Measurements from ENCODE around the gene RNF224. TPM values are rescaled to one million over a fixed set of nuclear protein-coding genes. Genes with fewer than 3 reads are reported as not detected.

RNF224 gene
- total RNA-seq, 4 donors from 2014 or later: 0.34 to 2.0 (median 1.1) TPM

GRCh38 chr9:137200311-137201204 lies 26.7 kb upstream of the RNF224 start, which contains the start of gene TPRN:
TSS of gene TPRN (minus strand) at chr9:137200741. CDS start at chr9:137200711, 30 bp downstream.
- Histone ChIP-seq H3K27ac (peak within 1 kb of the TSS; percentile 69), H3K36me3 (no peaks in the 10 kb centered on the region), H3K4me3 (peak within 1 kb of the TSS; percentile 59), H3K4me1 (peaks cover 72% of the 10 kb centered on the region), H3K27me3 (no peaks in the 10 kb centered on the region), H3K9me3 (no peaks in the 10 kb centered on the region)
- TF ChIP-seq POLR2A (IDR thresholded peaks at IDR 0.05) (peak; percentile 66 to 75), POLR2AphosphoS5 (IDR thresholded peaks at IDR 0.05) (peak in 2 of 3 donors; percentile 49 to 75), CTCF (IDR thresholded peaks at IDR 0.05) (no peak)
- peak; percentile 100 for DNase-seq (ENCODE audit: low spot score in 2 of 2)
- WGBS: 0% methylated on average over 2 of the region's 118 CpGs

- no peak for DNase-seq (ENCODE audit: low spot score in 2 of 2)
- Histone ChIP-seq H3K4me1 (peaks cover 72% of the 10 kb centered on the region), H3K27ac (peak overlapping the region; percentile 69), H3K9me3 (no peaks in the 10 kb centered on the region), H3K4me3 (peak overlapping the region; percentile 59), H3K36me3 (no peaks in the 10 kb centered on the region), H3K27me3 (no peaks in the 10 kb centered on the region)
- 15% methylated on average over 17 of the region's 23 CpGs for WGBS
- TF ChIP-seq POLR2AphosphoS5 (IDR thresholded peaks at IDR 0.05) (no peak), CTCF (IDR thresholded peaks at IDR 0.05) (no peak), EP300 (IDR thresholded peaks at IDR 0.05) (no peak), POLR2A (IDR thresholded peaks at IDR 0.05) (no peak)
Observed at GRCh38 chr9:137201205-137201868, 26.0 kb upstream of the RNF224 start.

GRCh38 chr9:137202966-137203365 lies 24.3 kb upstream of the RNF224 start:
- no peak for DNase-seq (ENCODE audit: low spot score in 2 of 2)
- TF ChIP-seq POLR2AphosphoS5 (IDR thresholded peaks at IDR 0.05): no peak
- no peak for TF ChIP-seq POLR2A (IDR thresholded peaks at IDR 0.05)
- TF ChIP-seq CTCF (IDR thresholded peaks at IDR 0.05): no peak
- TF ChIP-seq EP300 (IDR thresholded peaks at IDR 0.05): no peak
- no peaks in the 10 kb centered on the region for H3K27me3 ChIP-seq
- H3K27ac ChIP-seq: no peak overlapping the region
- peaks cover 73% of the 10 kb centered on the region for H3K4me1 ChIP-seq
- no peaks in the 10 kb centered on the region for H3K9me3 ChIP-seq
- H3K36me3 ChIP-seq: no peaks in the 10 kb centered on the region
- 72% methylated on average over 8 of the region's 8 CpGs for WGBS
- H3K4me3 ChIP-seq: no peak overlapping the region

GRCh38 chr9:137204731-137205125 lies 22.6 kb upstream of the RNF224 start:
- DNase-seq (ENCODE audit: low spot score in 2 of 2): no peak
- H3K9me3 ChIP-seq: no peaks in the 10 kb centered on the region
- 22% methylated on average over 4 of the region's 21 CpGs for WGBS
- H3K36me3 ChIP-seq: peaks cover 8% of the 10 kb centered on the region
- no peak for TF ChIP-seq CTCF (IDR thresholded peaks at IDR 0.05)
- H3K4me1 ChIP-seq: peaks cover 55% of the 10 kb centered on the region
- H3K27ac ChIP-seq: no peak overlapping the region
- H3K4me3 ChIP-seq: peak overlapping the region; percentile 73
- H3K27me3 ChIP-seq: no peaks in the 10 kb centered on the region

Measured in suprapubic skin (tissue), 4 donors.